PC-9 (cell line): Measurements from ENCODE around the gene MTARC2.

Experiments used
- EZH2 ChIP-seq: fragments of 200-600 bp; sonication (generic); IDR thresholded peaks from 2 replicates; pipeline ENCODE4 v1.8.0; 2017; ENCODE audit warnings: antibody characterized with exemption, low read depth
- TF ChIP-seq, protein P1 (sequence below): fragments of 200-600 bp; sonication (generic); conservative IDR thresholded peaks from 2 replicates; pipeline ENCODE4 v1.6.1; 2017; ENCODE audit warnings: mixed run types, antibody characterized with exemption, mild to moderate bottlenecking, moderate library complexity

DNA sequence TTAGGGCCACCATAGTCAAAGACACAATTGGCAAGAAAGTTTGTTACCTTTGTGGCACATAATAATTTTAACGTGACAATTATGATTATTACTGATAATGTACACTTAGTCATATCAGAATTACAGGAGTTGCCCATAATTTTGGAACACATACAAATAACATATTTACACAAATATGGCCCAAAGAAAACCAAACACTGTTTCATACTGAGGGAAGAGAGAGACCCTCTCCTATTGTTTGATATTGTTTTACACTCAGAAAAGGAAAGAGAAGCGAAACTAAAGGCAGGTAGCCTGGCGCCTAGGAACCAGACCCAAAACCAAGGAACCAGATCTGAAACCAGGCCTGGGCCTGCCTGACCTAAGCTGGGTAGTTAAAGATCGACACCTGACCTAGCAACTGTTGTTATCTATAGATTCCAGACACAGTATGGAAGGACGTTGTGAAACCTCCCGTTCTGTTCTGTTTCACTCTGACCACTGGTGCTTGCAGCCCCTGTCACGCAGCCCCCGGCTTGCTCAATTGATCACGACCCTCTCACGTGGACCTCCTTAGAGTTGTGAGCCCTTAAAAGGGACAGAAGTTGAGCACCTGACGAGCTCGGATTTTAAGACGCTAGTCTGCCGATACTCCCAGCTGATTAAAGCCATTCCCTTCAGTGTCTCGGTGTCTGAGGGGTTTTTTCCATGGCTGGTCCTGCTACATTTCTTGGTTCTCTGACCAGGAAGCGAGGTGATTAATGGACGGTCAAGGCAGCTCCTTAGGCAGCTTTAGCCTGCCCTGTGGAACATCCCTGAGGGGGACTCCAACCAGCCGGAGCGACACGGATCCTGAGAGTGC lies 30.1 kb upstream of the MTARC2 start:
- TF ChIP-seq, protein P1, sequence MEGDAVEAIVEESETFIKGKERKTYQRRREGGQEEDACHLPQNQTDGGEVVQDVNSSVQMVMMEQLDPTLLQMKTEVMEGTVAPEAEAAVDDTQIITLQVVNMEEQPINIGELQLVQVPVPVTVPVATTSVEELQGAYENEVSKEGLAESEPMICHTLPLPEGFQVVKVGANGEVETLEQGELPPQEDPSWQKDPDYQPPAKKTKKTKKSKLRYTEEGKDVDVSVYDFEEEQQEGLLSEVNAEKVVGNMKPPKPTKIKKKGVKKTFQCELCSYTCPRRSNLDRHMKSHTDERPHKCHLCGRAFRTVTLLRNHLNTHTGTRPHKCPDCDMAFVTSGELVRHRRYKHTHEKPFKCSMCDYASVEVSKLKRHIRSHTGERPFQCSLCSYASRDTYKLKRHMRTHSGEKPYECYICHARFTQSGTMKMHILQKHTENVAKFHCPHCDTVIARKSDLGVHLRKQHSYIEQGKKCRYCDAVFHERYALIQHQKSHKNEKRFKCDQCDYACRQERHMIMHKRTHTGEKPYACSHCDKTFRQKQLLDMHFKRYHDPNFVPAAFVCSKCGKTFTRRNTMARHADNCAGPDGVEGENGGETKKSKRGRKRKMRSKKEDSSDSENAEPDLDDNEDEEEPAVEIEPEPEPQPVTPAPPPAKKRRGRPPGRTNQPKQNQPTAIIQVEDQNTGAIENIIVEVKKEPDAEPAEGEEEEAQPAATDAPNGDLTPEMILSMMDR, result no peak
- TF ChIP-seq EZH2, result no peak
